HG03565 (cell line): ENCODE measurements around the gene RPRM.
"Not testable (repeated sequence)": the region's sequence is repeated elsewhere in the genome, so short reads cannot be mapped to it uniquely, and the experiment has no call there.

Source experiments
- ATAC-seq: cut with Tn5 transposase; IDR thresholded peaks from one replicate; pipeline ENCODE4 v1.9.1; 2021; ENCODE audit warnings: mild to moderate bottlenecking, moderate library complexity; ENCODE audit not compliant: unreplicated experiment

Gene RPRM

GRCh38 chr2:153478289-153479261 lies at the start of gene RPRM:
Gene RPRM (minus strand): TSS chr2:153478762. CDS start chr2:153478565, 197 bp downstream.
- ATAC-seq = peak; percentile 84

- ATAC-seq = peak; percentile 52
Measured at GRCh38 chr2:153519257-153519875, 40.8 kb upstream of the RPRM start.

- no peak for ATAC-seq
Measured at GRCh38 chr2:153512331-153512730, 33.8 kb upstream of the RPRM start.

GRCh38 chr2:153510996-153511395 lies 32.4 kb upstream of the RPRM start:
- no peak for ATAC-seq

- ATAC-seq = no peak
Measured at GRCh38 chr2:153509133-153509532, 30.6 kb upstream of the RPRM start.

GRCh38 chr2:153506499-153506898 lies 27.9 kb upstream of the RPRM start:
- ATAC-seq = not testable (repeated sequence)

- no peak for ATAC-seq
Measured at GRCh38 chr2:153499439-153499838, 20.9 kb upstream of the RPRM start.

GRCh38 chr2:153497938-153498629 lies 19.5 kb upstream of the RPRM start:
- ATAC-seq = no peak

- no peak for ATAC-seq
Measured at GRCh38 chr2:153495725-153496124, 17.2 kb upstream of the RPRM start.

GRCh38 chr2:153488072-153488471 lies 9.5 kb upstream of the RPRM start:
- ATAC-seq = no peak

GRCh38 chr2:153487448-153487847 lies 8.9 kb upstream of the RPRM start:
- no peak for ATAC-seq

- no peak for ATAC-seq
Measured at GRCh38 chr2:153479573-153479972, 1.0 kb upstream of the RPRM start.

- no peak for ATAC-seq
Measured at GRCh38 chr2:153477636-153478288, 800 bp downstream of the RPRM start.

- no peak for ATAC-seq
Measured at GRCh38 chr2:153476816-153477635, 1.5 kb downstream of the RPRM start.

GRCh38 chr2:153476491-153476815 lies 2.1 kb downstream of the RPRM start:
- no peak for ATAC-seq

- ATAC-seq = no peak
Measured at GRCh38 chr2:153474876-153475435, 3.6 kb downstream of the RPRM start.

GRCh38 chr2:153474407-153474806 lies 4.2 kb downstream of the RPRM start:
- no peak for ATAC-seq

- ATAC-seq = no peak
Measured at GRCh38 chr2:153470867-153471266, 7.7 kb downstream of the RPRM start.

- ATAC-seq = no peak
Measured at GRCh38 chr2:153464395-153464794, 14.2 kb downstream of the RPRM start.

- no peak for ATAC-seq
Measured at GRCh38 chr2:153462338-153462859, 16.2 kb downstream of the RPRM start.
